Gastroesophageal sphincter (tissue), 4 donors: ENCODE data around the gene LYL1. TPM values are rescaled to one million over a fixed set of nuclear protein-coding genes. Genes with fewer than 3 reads are reported as not detected.

Experiments used
- ATAC-seq: fragments of 150-250 bp; one replicate; pipeline ENCODE4 v1.9.1; 2016; ENCODE audit warnings: mild to moderate bottlenecking, moderate library complexity
- H3K27ac ChIP-seq, 4 donors: fragments of 200-600 bp; sonication (generic) in 3 of 4; 1 replicate in 3 of 4; 2 replicates in 1 of 4; pipeline ENCODE4 v1.5.1; 2016 to 2019
- H3K27me3 ChIP-seq: fragments of 200-600 bp; sonication (generic); one replicate; pipeline ENCODE4 v1.5.1; 2019
- H3K36me3 ChIP-seq, 2 donors: fragments of 200-600 bp; sonication (generic); one replicate each; pipeline ENCODE4 v1.5.1; 2019; ENCODE audit warnings: control low read depth in 1 of 2
- H3K4me1 ChIP-seq, 3 donors: fragments of 200-600 bp; sonication (generic); 1 replicate in 2 of 3; 2 replicates in 1 of 3; pipeline ENCODE4 v1.5.1; 2016 to 2019; ENCODE audit warnings: control low read depth in 2 of 3
- H3K4me3 ChIP-seq, 2 donors: fragments of 200-600 bp; sonication (generic); one replicate each; pipeline ENCODE4 v1.5.1; 2019; ENCODE audit warnings: mild to moderate bottlenecking in 1 of 2, moderate library complexity in 1 of 2
- H3K9me3 ChIP-seq, 3 donors: fragments of 200-600 bp; sonication (generic); one replicate each; pipeline ENCODE4 v1.5.1; 2017 to 2019; ENCODE audit warnings: control low read depth in 2 of 3
- CTCF ChIP-seq, 4 experiments: fragments of 200-600 bp in 2 of 4; fragments of 450-650 bp in 2 of 4; sonication (generic) in 1 of 4; IDR thresholded peaks; one replicate each; pipeline ENCODE4 v1.5.1; 2017 to 2019; ENCODE audit warnings: antibody characterized with exemption in 4 of 4, mild to moderate bottlenecking in 2 of 4, moderate library complexity in 2 of 4
- EP300 ChIP-seq: sonication (generic); formaldehyde crosslinking; IDR thresholded peaks from one replicate; pipeline ENCODE4 v1.6.1; 2017; ENCODE audit warnings: antibody characterized with exemption, mild to moderate bottlenecking
- POLR2A ChIP-seq, 2 donors: fragments of 450-650 bp; IDR thresholded peaks; one replicate each; pipeline ENCODE4 v1.6.1; 2017; ENCODE audit warnings: antibody characterized with exemption in 2 of 2, mild to moderate bottlenecking in 2 of 2, moderate library complexity in 1 of 2
- POLR2AphosphoS5 ChIP-seq: sonication (generic); formaldehyde crosslinking; IDR thresholded peaks from one replicate; pipeline ENCODE4 v1.6.1; 2017; ENCODE audit warnings: antibody characterized with exemption
- WGBS, 2 donors: methylation state at CpG; one replicate each; pipeline ENCODE4 v1.1.5; 2018; ENCODE audit warnings: low coverage in 1 of 2; 5-methylcytosine and 5-hydroxymethylcytosine counted together
- total RNA-seq, 4 donors: library from RNA; depleted of rRNA; stranded (reverse); fragments of >200 nt; gene quantifications; one replicate each; pipeline ENCODE4 v1.1.0, GENCODE V29; 2016

Gene LYL1
- total RNA-seq, 4 donors from 2014 or later, result 9.9 to 11.8 (median 10.8) TPM

GRCh38 chr19:13104848-13105711 is 2.4 kb upstream of the LYL1 start:
- TF ChIP-seq CTCF (IDR thresholded peaks at IDR 0.05), result peak in 1 of 4 experiments; percentile 0
- no peak for TF ChIP-seq EP300
- Histone ChIP-seq H3K27ac (peak overlapping the region in 3 of 4 donors; percentile 64 to 89 (median 85)), H3K4me3 (peak overlapping the region in 1 of 2 donors; percentile 27), H3K27me3 (peaks cover 5% of the 10 kb centered on the region), H3K9me3 (no peaks in the 10 kb centered on the region), H3K36me3 (peaks cover 0 to 39% of the 10 kb centered on the region in 2 donors), H3K4me1 (peaks cover 0 to 48% (median 7%) of the 10 kb centered on the region in 3 donors)
- no peak for ATAC-seq
- 68 to 80% methylated on average over 2 to 8 of the region's 29 CpGs for whole genome bisulfite sequencing, 2 donors

- Histone ChIP-seq H3K4me1 (peaks cover 0 to 55% (median 7%) of the 10 kb centered on the region in 3 donors), H3K27me3 (peaks cover 5% of the 10 kb centered on the region), H3K9me3 (no peaks in the 10 kb centered on the region), H3K36me3 (peaks cover 0 to 32% of the 10 kb centered on the region in 2 donors), H3K4me3 (peak overlapping the region in 1 of 2 donors; percentile 27), H3K27ac (peak overlapping the region in 3 of 4 donors; percentile 64 to 89 (median 85))
- no peak for TF ChIP-seq POLR2A (IDR thresholded peaks at IDR 0.05)
- peak in 3 of 4 experiments; percentile 64 to 90 (median 74) for TF ChIP-seq CTCF (IDR thresholded peaks at IDR 0.05)
- peak; percentile 89 for TF ChIP-seq POLR2AphosphoS5
- no peak for TF ChIP-seq EP300
- peak; percentile 32 for ATAC-seq
- no CpG with 5 or more reads among the region's 33 CpGs for WGBS, 2 donors
Observed at GRCh38 chr19:13104360-13104847, 1.7 kb upstream of the LYL1 start.

GRCh38 chr19:13103581-13104359 is 1.1 kb upstream of the LYL1 start:
- TF ChIP-seq POLR2AphosphoS5 (no peak), EP300 (no peak), POLR2A (IDR thresholded peaks at IDR 0.05) (no peak), CTCF (IDR thresholded peaks at IDR 0.05) (no peak)
- peak overlapping the region in 3 of 4 donors; percentile 69 to 89 (median 85) for H3K27ac ChIP-seq
- 83 to 87% methylated on average over 6 to 7 of the region's 13 CpGs for WGBS, 2 donors
- H3K4me3 ChIP-seq, result peak overlapping the region in 1 of 2 donors; percentile 27
- H3K27me3 ChIP-seq, result peaks cover 5% of the 10 kb centered on the region
- no peak for ATAC-seq
- H3K36me3 ChIP-seq, result peaks cover 0 to 26% of the 10 kb centered on the region in 2 donors
- no peaks in the 10 kb centered on the region for H3K9me3 ChIP-seq
- H3K4me1 ChIP-seq, result peaks cover 0 to 61% (median 11%) of the 10 kb centered on the region in 3 donors

- 24% methylated on average over 2 of the region's 7 CpGs; no CpG with 5 or more reads in 1 of the 2 donors for WGBS, 2 donors
- ATAC-seq, result no peak
- H3K4me1 ChIP-seq, result peaks cover 0 to 76% (median 13%) of the 10 kb centered on the region in 3 donors
- peaks cover 12% of the 10 kb centered on the region for H3K27me3 ChIP-seq
- H3K27ac ChIP-seq, result peak overlapping the region; percentile 6 to 89 (median 77)
- H3K9me3 ChIP-seq, result no peaks in the 10 kb centered on the region
- TF ChIP-seq POLR2A (IDR thresholded peaks at IDR 0.05) (no peak), POLR2AphosphoS5 (no peak), EP300 (no peak), CTCF (IDR thresholded peaks at IDR 0.05) (no peak)
- H3K4me3 ChIP-seq, result peak overlapping the region; percentile 20 to 52
- H3K36me3 ChIP-seq, result peaks cover 0 to 14% of the 10 kb centered on the region in 2 donors
Observed at GRCh38 chr19:13102416-13102665, 317 bp downstream of the LYL1 start.
